Measurements from ENCODE around the gene CMAS.

CMAS gene

DNA sequence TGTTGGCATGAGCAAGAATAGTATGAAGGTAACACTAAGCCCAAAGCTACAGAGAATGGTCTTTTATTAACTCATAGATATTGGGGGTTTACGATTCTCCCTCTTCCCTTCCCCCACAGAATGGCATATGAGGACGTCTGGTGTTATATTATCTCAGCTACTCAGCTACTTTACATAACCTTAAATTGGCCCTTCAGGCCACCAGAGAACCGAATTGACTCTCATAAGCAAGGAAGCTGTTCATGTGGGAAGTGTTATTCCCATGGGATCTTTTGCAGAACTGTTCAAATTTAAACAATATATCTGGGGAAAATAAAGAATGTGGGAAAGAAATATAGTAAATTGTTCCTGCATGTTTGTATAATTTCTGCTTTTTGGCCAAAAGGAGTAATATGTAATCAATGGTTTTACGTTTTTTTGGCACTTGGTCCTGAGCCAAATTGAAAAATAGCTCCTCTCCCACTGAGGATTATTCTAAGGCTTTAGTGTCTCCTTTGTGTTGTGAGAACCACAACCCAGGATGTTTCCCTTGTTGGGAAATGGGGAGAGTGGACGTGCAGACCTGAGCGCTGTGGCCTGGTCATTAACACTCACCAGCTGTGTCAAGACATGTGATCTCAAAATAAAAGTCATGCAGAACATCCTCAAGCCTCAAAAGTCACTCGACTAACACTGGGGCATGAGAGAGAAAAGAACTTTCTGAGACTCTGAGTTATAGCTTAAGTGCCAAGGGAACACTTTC is 31.8 kb upstream of the CMAS start:
- TF ChIP-seq FOXP2 (optimal IDR thresholded peaks at IDR 0.05; ENCODE audit: borderline replicate concordance, extremely low read depth, extremely low read length, insufficient read depth) (no peak), POLR2AphosphoS5 (IDR thresholded peaks at IDR 0.05; ENCODE audit: low read depth, low read length) (no peak), SIN3A (IDR thresholded peaks at IDR 0.05; ENCODE audit: borderline replicate concordance, insufficient read depth, low read length) (no peak), REST (IDR thresholded peaks at IDR 0.05; ENCODE audit: insufficient read depth in 1 of 2, low read depth in 2 of 2, low read length in 2 of 2) (no peak), TAF1 (IDR thresholded peaks at IDR 0.05; ENCODE audit: borderline replicate concordance, insufficient read depth, low read length) (no peak)

DNA sequence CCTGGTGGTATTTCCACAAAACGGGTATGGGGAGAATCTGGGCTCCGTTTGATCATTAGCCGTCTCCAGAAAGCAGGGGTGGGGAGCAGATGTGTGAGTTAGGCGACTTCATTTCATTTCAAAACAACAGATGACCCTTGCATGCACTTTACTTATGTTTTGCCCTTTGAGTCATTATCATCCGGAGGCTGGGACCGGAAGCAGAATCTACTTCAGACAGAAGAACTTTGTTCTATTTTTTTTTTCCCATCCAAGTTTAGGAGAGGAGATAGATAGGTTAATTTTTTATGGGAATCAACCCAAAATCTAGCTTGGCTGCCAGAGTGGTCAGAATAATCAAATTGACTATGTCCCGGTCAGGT is 31.3 kb upstream of the CMAS start:
- no peak for TF ChIP-seq TAF1 (IDR thresholded peaks at IDR 0.05; ENCODE audit: borderline replicate concordance, insufficient read depth, low read length)
- TF ChIP-seq FOXP2 (optimal IDR thresholded peaks at IDR 0.05; ENCODE audit: borderline replicate concordance, extremely low read depth, extremely low read length, insufficient read depth): no peak
- TF ChIP-seq REST (IDR thresholded peaks at IDR 0.05; ENCODE audit: insufficient read depth in 1 of 2, low read depth in 2 of 2, low read length in 2 of 2): no peak
- TF ChIP-seq SIN3A (IDR thresholded peaks at IDR 0.05; ENCODE audit: borderline replicate concordance, insufficient read depth, low read length): no peak
- no peak for TF ChIP-seq POLR2AphosphoS5 (IDR thresholded peaks at IDR 0.05; ENCODE audit: low read depth, low read length)

- TF ChIP-seq POLR2AphosphoS5 (IDR thresholded peaks at IDR 0.05; ENCODE audit: low read depth, low read length): no peak
- no peak for TF ChIP-seq REST (IDR thresholded peaks at IDR 0.05; ENCODE audit: insufficient read depth in 1 of 2, low read depth in 2 of 2, low read length in 2 of 2)
- TF ChIP-seq FOXP2 (optimal IDR thresholded peaks at IDR 0.05; ENCODE audit: borderline replicate concordance, extremely low read depth, extremely low read length, insufficient read depth): no peak
- TF ChIP-seq SIN3A (IDR thresholded peaks at IDR 0.05; ENCODE audit: borderline replicate concordance, insufficient read depth, low read length): no peak
- TF ChIP-seq TAF1 (IDR thresholded peaks at IDR 0.05; ENCODE audit: borderline replicate concordance, insufficient read depth, low read length): no peak
These were observed 29.0 kb upstream of the CMAS start for GRCh38 chr12:22016982-22017381.

DNA sequence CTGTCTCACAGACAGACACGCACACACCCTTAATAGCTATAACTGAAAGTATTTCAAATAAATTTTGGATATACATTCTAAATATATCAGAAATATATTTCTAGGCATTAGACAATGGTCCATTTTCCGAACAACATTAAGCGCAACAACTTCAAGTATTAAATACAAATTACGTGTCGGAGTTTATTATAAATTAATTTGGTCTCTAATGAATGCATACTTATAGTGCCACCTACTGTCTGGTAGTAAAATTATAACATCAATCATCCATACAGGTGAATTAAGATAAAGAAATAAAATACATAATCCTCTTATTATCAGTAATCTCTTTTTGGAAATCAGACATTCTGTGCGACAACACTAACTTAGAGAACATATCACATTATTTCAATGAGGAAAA is 27.2 kb upstream of the CMAS start:
- TF ChIP-seq REST (IDR thresholded peaks at IDR 0.05; ENCODE audit: insufficient read depth in 1 of 2, low read depth in 2 of 2, low read length in 2 of 2) (no peak), TAF1 (IDR thresholded peaks at IDR 0.05; ENCODE audit: borderline replicate concordance, insufficient read depth, low read length) (no peak), SIN3A (IDR thresholded peaks at IDR 0.05; ENCODE audit: borderline replicate concordance, insufficient read depth, low read length) (no peak), FOXP2 (optimal IDR thresholded peaks at IDR 0.05; ENCODE audit: borderline replicate concordance, extremely low read depth, extremely low read length, insufficient read depth) (no peak), POLR2AphosphoS5 (IDR thresholded peaks at IDR 0.05; ENCODE audit: low read depth, low read length) (no peak)

Measured in PFSK-1 (cell line).